Right ventricle myocardium superior (tissue), 1 donor: ENCODE measurements around the gene SCAP. TPM values are rescaled to one million over a fixed set of nuclear protein-coding genes. Genes with fewer than 3 reads are reported as not detected.
A peak's percentile ranks its signal among the peaks of the same experiment; 100 is the strongest.

Experiments
- ATAC-seq: fragments of 200-7000 bp; cut with Tn5 transposase; one replicate; pipeline ENCODE4 v1.9.1; 2020; ENCODE audit warnings: mild to moderate bottlenecking; ENCODE audit not compliant: poor library complexity
- DNase-seq: peaks from one replicate; pipeline ENCODE4 v3.0.0-alpha.2; 2020
- intact Hi-C: fragments of 100-400 bp; cut with DNase I; formaldehyde crosslinking; loops from one replicate; pipeline ENCODE4 v1.11.2; 2022
- total RNA-seq: library from RNA; stranded (reverse); fragmentation: NEBNext Ultra II Directional; extraction: Animal tissue kit (Norgen Biotek cat#: 25700); gene quantifications from one replicate; pipeline ENCODE4 v1.2.1, GENCODE V29; 2021
- donor health status: DM: no; HTN: yes; CAD: no; lungs with severe emphysema.

SCAP gene
- total RNA-seq, 1 donor from 2014 or later, result 39.7 TPM

DNA sequence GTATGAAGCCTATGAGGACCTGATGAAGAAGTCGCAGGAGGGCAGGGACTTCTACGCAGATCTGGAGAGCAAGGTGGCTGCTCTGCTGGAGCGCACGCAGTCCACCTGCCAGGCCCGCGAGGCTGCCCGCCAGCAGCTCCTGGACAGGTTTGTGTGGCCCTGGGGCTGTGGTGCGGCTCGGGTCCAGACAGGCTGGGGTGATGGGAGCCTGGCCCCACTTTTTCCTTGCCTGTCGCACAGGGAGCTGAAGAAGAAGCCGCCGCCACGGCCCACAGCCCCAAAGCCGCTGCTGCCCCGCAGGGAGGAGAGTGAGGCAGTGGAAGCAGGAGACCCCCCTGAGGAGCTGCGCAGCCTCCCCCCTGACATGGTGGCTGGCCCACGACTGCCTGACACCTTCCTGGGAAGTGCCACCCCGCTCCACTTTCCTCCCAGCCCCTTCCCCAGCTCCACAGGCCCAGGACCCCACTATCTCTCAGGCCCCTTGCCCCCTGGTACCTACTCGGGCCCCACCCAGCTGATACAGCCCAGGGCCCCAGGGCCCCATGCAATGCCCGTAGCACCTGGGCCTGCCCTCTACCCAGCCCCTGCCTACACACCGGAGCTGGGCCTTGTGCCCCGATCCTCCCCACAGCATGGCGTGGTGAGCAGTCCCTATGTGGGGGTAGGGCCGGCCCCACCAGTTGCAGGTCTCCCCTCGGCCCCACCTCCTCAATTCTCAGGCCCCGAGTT is 65.9 kb downstream of the SCAP start:
- ATAC-seq, result no peak
- DNase-seq, result peak; percentile 36
- intact Hi-C loops, result no loop called here

DNA sequence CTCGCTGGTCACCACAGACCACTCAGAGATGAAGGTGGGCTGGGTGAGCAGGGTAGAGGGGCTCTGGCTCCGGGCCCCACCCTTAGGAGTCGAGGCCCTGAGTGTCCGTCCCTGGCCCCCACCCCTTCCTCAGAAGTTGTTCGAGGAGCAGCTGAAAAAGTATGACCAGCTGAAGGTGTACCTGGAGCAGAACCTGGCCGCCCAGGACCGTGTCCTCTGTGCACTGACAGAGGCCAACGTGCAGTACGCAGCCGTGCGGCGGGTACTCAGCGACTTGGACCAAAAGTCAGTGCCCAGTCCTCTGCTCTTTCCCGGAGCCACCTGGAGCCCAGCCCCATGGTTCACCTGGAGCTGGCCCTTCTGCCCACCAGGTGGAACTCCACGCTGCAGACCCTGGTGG is 66.5 kb downstream of the SCAP start:
- ATAC-seq (no peak), DNase-seq (no peak)
- intact Hi-C loops, result no loop called here

- intact Hi-C loops, result no loop called here
- no peak for ATAC-seq
- DNase-seq, result no peak
Measured at GRCh38 chr3:47408839-47409229, 66.9 kb downstream of the SCAP start.

GRCh38 chr3:47407896-47408838 is 67.6 kb downstream of the SCAP start:
- intact Hi-C loops, result no loop called here
- DNase-seq (no peak), ATAC-seq (no peak)

DNA sequence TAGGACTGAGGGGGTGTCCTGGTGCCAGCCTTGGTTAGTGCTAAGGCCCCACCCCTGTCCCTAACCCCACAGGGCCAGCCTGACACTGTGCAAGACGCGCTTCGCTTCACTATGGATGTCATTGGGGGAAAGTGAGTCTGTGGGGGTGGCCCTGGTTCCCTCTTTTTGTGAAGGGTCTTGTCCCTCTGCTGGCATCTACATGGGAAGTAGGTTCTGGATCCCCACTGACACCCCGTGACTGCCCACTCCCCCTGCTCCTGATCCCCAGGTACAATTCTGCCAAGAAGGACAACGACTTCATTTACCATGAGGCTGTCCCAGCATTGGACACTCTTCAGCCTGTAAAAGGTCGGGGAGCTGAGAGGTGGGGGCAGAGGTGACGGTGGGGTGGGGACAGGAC is 68.5 kb downstream of the SCAP start:
- intact Hi-C loops, result no loop called here
- no peak for ATAC-seq
- no peak for DNase-seq

DNA sequence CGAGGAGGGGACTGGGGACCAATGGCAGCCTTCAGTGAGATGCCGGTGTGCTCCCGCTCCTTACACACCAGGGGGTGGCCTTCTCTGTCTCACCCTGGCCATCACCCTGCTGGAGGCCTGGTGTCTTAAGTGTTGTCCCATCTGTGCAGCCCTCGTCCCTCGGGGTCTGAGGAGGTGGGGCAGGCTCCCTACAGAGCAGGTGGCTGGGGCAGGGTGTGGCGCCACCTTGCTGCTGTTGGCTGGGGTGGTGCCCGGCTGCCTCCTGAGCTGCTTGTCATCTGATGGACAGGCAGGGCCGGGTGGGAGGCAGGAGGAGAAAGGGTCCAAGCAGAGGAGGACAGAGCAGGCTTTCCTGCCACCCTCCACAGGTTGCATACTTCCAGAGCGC is 69.0 kb downstream of the SCAP start:
- intact Hi-C loops, result no loop called here
- ATAC-seq (no peak), DNase-seq (peak; percentile 38)

- ATAC-seq, result peak; percentile 2
- DNase-seq, result peak; percentile 42
- intact Hi-C loops, result no loop called here
Measured at GRCh38 chr3:47405820-47406761, 69.7 kb downstream of the SCAP start.

- intact Hi-C loops, result no loop called here
- ATAC-seq, result peak; percentile 67
- DNase-seq, result peak; percentile 79
Measured at GRCh38 chr3:47404955-47405790, 70.6 kb downstream of the SCAP start.

DNA sequence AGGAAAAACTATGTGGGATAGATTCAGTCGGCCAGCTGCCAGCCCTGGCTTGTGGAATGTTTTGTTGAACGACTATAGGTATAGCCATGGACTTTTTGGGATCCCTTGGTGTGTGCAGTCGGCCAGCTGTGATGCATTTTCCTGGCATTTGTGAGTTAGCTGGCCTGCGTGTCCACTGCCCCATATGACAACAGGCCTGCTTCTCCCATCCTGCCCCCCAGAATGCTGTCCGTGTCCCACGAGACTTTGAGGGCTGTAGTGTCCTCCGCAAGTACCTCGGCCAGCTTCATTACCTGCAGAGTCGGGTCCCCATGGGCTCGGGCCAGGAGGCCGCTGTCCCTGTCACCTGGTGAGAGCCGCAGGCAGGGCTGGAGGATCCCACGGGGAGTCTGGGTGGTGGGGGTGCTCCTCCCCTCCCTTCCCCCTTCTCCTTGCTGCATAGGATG is 71.3 kb downstream of the SCAP start:
- DNase-seq, result peak; percentile 46
- no peak for ATAC-seq
- intact Hi-C loops, result no loop called here

DNA sequence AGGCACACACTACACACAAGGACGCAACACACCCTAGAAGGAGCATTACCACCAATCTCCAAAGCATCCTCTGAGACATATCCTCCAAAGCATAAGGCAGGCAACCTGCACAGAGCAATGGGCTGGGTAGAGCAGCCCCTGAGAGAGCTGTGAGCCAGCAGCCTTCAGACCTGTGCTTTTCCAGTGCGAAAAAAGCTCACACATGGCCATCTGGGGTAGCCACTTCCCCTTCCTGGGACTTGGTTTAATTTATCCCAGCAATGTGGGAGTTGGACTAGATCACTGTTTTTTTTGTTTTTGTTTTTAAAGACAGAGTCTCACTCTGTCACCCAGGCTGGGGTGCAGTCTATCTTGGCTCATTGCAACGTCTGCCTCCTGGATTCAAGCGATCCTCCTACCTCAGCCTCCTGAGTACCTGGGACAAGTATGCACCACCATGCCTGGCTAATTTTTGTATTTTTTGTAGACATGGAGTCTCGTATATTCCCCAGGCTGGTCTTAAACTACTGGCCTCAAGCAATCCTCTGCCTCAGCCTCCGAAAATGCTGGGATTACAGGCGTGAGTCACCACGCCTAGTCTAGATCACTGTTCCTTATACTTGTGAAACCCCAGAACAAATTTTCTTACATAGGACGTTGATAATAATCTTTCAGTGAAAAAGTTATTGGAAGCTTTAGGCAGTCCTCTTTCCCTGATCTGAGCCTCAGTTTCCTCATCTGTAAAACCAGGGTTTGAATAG is 76.0 kb downstream of the SCAP start:
- ATAC-seq (no peak), DNase-seq (no peak)
- intact Hi-C loops, result no loop called here

DNA sequence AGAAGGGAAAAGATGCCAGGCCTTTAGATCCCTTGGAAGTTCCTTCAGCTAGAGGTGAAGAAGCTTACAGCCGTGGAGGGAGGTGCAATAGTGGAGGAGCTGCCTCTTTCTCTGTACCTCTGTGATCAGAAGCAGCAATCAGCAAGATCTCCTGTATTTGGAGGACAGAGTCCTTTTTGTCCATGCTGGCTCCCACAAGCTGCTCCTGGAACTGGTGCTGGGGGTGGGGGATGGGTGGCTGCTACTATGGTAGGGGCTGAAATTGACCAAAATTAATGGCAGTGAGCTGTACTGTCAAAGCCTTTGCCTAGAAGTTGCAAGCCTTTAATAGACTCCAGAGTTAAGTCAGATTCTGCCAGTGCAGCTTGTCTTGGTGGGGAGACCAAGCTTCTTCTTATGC is 76.7 kb downstream of the SCAP start:
- ATAC-seq, result no peak

GRCh38 chr3:47398228-47398627 is 77.5 kb downstream of the SCAP start:
- no peak for DNase-seq
- intact Hi-C loops, result no loop called here
- ATAC-seq, result no peak

More for the DNA sequence above, 76.7 kb downstream of the SCAP start:
- intact Hi-C loops, result no loop called here
- DNase-seq, result no peak

DNA sequence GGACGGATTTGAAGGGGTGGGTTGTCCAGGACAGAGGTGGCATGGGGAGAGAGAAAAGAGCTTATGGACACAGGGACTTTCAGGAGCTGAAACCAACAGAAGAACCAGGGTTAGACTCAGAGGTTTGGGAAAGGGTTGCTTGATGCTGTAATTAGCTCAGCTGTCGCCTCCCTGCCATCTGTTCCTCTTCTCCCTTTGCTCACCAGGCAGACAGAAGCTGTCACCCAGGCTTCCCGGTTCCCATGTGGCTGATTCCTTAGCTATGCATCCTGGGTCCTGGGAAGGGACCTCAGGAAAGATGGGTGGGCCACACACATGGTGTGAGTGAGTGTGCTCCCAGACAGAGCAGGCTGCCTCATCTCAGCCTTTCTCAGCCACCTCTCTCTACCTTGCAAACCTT is 80.9 kb downstream of the SCAP start:
- DNase-seq (no peak), ATAC-seq (peak; percentile 38)
- intact Hi-C loops, result no loop called here

GRCh38 chr3:47394140-47394870 is 81.4 kb downstream of the SCAP start:
- DNase-seq, result no peak
- peak; percentile 50 for ATAC-seq
- intact Hi-C loops, result no loop called here

GRCh38 chr3:47392933-47393332 is 82.8 kb downstream of the SCAP start:
- intact Hi-C loops, result no loop called here
- ATAC-seq (no peak), DNase-seq (no peak)

GRCh38 chr3:47385796-47386195 is 89.9 kb downstream of the SCAP start:
- no peak for ATAC-seq
- DNase-seq, result no peak
- intact Hi-C loops, result no loop called here

GRCh38 chr3:47385007-47385406 is 90.7 kb downstream of the SCAP start:
- intact Hi-C loops, result no loop called here
- ATAC-seq, result no peak

More at GRCh38 chr3:47385007-47385406, 90.7 kb downstream of the SCAP start:
- DNase-seq, result no peak
